Mammary epithelial cell (primary cell): ENCODE data around the gene NISCH.

Experiments
- EZH2 ChIP-seq: IDR thresholded peaks from 2 replicates; pipeline ENCODE4 v1.6.1; 2012; ENCODE audit warnings: low read length, inconsistent platforms, borderline replicate concordance
- TF ChIP-seq, protein P1 (sequence below), 2 donors: IDR thresholded peaks in 1 of 2; conservative IDR thresholded peaks in 1 of 2; 2 replicates each; pipeline ENCODE4 v1.5.1; 2011 to 2012; ENCODE audit warnings: inconsistent platforms in 2 of 2, low read length in 2 of 2, mild to moderate bottlenecking in 2 of 2, control low read depth in 1 of 2, low read depth in 1 of 2; ENCODE audit not compliant: insufficient read depth in 1 of 2; ENCODE audit errors: extremely low read depth in 1 of 2

DNA sequence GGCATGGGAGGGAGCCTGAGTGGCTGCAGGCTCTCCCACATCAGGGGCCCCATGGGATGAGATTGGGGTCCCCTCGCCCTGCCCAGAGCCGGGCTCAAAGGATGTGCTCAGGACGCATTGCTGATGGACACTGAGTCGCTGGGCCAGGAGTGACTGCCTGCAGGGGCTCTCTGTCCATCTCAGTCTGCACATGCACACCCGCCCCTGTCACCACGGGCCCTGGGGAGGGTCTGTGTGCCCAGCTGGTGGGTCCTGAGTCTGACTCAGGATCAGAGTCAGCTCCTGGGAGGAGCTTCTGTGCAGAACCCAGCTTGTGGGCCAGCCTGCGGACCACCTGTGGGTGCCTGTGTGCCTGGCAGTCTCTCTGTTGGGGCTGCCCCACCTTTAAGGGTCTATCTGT, 57.9 kb downstream of the NISCH start:
- TF ChIP-seq, protein P1, sequence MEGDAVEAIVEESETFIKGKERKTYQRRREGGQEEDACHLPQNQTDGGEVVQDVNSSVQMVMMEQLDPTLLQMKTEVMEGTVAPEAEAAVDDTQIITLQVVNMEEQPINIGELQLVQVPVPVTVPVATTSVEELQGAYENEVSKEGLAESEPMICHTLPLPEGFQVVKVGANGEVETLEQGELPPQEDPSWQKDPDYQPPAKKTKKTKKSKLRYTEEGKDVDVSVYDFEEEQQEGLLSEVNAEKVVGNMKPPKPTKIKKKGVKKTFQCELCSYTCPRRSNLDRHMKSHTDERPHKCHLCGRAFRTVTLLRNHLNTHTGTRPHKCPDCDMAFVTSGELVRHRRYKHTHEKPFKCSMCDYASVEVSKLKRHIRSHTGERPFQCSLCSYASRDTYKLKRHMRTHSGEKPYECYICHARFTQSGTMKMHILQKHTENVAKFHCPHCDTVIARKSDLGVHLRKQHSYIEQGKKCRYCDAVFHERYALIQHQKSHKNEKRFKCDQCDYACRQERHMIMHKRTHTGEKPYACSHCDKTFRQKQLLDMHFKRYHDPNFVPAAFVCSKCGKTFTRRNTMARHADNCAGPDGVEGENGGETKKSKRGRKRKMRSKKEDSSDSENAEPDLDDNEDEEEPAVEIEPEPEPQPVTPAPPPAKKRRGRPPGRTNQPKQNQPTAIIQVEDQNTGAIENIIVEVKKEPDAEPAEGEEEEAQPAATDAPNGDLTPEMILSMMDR (conservative IDR thresholded peaks at IDR 0.05 in 1 of 2, IDR thresholded peaks at IDR 0.05 in 1 of 2; ENCODE audit: extremely low read depth in 1 of 2, insufficient read depth in 1 of 2, low read depth in 1 of 2, low read length in 2 of 2): no peak
- no peak for TF ChIP-seq EZH2
